Neural cell (in vitro differentiated cells): ENCODE data around the gene ELF1.

Experiments
- CTCF ChIP-seq: fragments of 450-650 bp; IDR thresholded peaks from 2 replicates; pipeline ENCODE4 v1.5.1; 2014; ENCODE audit warnings: antibody characterized with exemption, mild to moderate bottlenecking, moderate library complexity; ENCODE audit not compliant: poor library complexity, severe bottlenecking
- EP300 ChIP-seq: fragments of 450-650 bp; conservative IDR thresholded peaks from 2 replicates; pipeline ENCODE4 v1.6.1; 2014; ENCODE audit warnings: antibody characterized with exemption, mild to moderate bottlenecking, moderate library complexity; ENCODE audit not compliant: poor library complexity, severe bottlenecking
- EZH2 ChIP-seq: fragments of 200-600, 300-800 bp; shearing (Covaris generic), sonication (generic); IDR thresholded peaks from 2 replicates; pipeline ENCODE4 v1.6.1; 2014; ENCODE audit warnings: antibody characterized with exemption, low read length, borderline replicate concordance, mild to moderate bottlenecking; ENCODE audit not compliant: insufficient read depth, poor library complexity, severe bottlenecking
- POLR2AphosphoS5 ChIP-seq: IDR thresholded peaks from 2 replicates; pipeline ENCODE4 v1.6.1; 2012
- RAD21 ChIP-seq: fragments of 450-650 bp; conservative IDR thresholded peaks from 2 replicates; pipeline ENCODE4 v1.6.1; 2014; ENCODE audit warnings: antibody characterized with exemption, mild to moderate bottlenecking, moderate library complexity
- REST ChIP-seq: IDR thresholded peaks from 2 replicates; pipeline ENCODE4 v1.6.1; 2012; ENCODE audit warnings: borderline replicate concordance
- TAF1 ChIP-seq: IDR thresholded peaks from 2 replicates; pipeline ENCODE4 v1.6.1; 2012; ENCODE audit warnings: low read depth

- TF ChIP-seq CTCF, result no peak
- TF ChIP-seq EZH2, result no peak
- no peak for TF ChIP-seq POLR2AphosphoS5
- no peak for TF ChIP-seq RAD21
- TF ChIP-seq EP300, result no peak
- no peak for TF ChIP-seq TAF1
- no peak for TF ChIP-seq REST
Measured at GRCh38 chr13:40908546-40908945, 110.6 kb downstream of the ELF1 start.
